ENCODE results near the gene PRUNE1.

- TF ChIP-seq FOXM1 (IDR thresholded peaks at IDR 0.05; ENCODE audit: borderline replicate concordance) (no peak), TARDBP (IDR thresholded peaks at IDR 0.05) (no peak), ARNT (IDR thresholded peaks at IDR 0.05) (no peak), FOXK2 (IDR thresholded peaks at IDR 0.05) (no peak), ELF4 (IDR thresholded peaks at IDR 0.05) (no peak)
Measured at GRCh38 chr1:150964164-150964489, 44.1 kb upstream of the PRUNE1 start.
